ENCODE measurements around the gene ZNF189.

DNA sequence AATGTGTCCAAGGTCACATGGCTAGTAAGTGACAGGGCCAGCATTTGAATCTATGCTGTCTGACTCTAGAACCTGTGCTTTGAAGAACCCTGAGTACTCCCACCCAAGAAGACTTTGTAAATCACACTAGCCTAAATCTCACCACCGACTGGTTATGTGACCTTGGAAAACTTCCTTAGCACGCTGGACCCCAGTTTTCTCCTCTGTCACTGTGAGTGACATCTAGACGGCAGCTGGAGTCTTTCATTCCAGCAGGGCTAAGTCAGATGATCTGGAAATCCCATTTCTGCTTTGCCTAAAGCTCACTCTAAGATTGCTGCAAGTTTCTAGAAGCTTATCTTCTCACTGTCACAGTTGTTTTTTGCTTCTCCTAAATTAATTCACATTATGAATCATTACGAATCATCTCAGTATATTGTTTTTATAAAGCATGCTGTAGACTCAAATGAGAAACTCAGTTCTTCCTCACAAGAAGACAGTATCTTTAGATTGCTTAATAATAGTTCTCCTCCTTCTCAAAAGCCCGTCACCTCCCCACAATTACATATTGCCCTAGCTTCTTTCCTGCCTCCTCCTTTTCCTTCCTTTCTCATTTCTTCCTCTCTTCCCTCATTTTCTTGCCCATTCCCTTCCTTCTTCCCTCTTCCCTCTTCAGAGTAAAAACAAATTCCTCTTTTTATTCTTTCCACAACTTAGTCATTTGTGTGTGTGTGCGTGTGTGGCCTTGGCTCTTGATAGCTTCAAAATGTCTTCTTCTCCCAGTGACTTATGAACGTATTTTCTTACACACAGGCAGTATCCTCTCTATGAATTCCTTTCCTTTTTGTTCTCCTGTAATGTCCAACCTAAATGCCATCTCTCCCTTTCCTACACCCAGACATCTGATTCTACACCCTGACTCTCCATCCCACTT is 20.1 kb downstream of the ZNF189 start:
- TF ChIP-seq, protein P1, sequence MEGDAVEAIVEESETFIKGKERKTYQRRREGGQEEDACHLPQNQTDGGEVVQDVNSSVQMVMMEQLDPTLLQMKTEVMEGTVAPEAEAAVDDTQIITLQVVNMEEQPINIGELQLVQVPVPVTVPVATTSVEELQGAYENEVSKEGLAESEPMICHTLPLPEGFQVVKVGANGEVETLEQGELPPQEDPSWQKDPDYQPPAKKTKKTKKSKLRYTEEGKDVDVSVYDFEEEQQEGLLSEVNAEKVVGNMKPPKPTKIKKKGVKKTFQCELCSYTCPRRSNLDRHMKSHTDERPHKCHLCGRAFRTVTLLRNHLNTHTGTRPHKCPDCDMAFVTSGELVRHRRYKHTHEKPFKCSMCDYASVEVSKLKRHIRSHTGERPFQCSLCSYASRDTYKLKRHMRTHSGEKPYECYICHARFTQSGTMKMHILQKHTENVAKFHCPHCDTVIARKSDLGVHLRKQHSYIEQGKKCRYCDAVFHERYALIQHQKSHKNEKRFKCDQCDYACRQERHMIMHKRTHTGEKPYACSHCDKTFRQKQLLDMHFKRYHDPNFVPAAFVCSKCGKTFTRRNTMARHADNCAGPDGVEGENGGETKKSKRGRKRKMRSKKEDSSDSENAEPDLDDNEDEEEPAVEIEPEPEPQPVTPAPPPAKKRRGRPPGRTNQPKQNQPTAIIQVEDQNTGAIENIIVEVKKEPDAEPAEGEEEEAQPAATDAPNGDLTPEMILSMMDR (IDR thresholded peaks at IDR 0.05): no peak
- no peak for TF ChIP-seq POLR2A (IDR thresholded peaks at IDR 0.05)

All from heart left ventricle (tissue), 13 donors.